Central memory CD8-positive, alpha-beta T cell (primary cell): Measurements from ENCODE around the gene FGFRL1.

ENCODE experiments used
- ATAC-seq: fragments of 150-1000 bp; cut with Tn5 transposase; replicated peaks from 2 replicates; pipeline ENCODE4 v1.10.0; 2022; ENCODE audit warnings: mild to moderate bottlenecking, moderate FRiP score, moderate number of reproducible peaks; ENCODE audit not compliant: poor library complexity, severe bottlenecking; ENCODE audit errors: extremely low read depth
- DNase-seq, 2 donors: peaks; one replicate each; pipeline ENCODE4 v3.0.0; 2021; ENCODE audit warnings: low spot score in 2 of 2
- H3K27ac Mint-ChIP-seq: one replicate; pipeline ENCODE4 v1.8.0; 2022; ENCODE audit warnings: low read depth, mild to moderate bottlenecking, moderate library complexity, mixed read lengths
- H3K27me3 Mint-ChIP-seq: one replicate; pipeline ENCODE4 v1.8.0; 2022; ENCODE audit warnings: mixed read lengths
- H3K36me3 Mint-ChIP-seq: one replicate; pipeline ENCODE4 v1.8.0; 2022; ENCODE audit warnings: mild to moderate bottlenecking, moderate library complexity, mixed read lengths; ENCODE audit not compliant: insufficient read depth
- H3K4me1 Mint-ChIP-seq: one replicate; pipeline ENCODE4 v1.8.0; 2022; ENCODE audit warnings: mixed read lengths
- H3K4me3 Mint-ChIP-seq: one replicate; pipeline ENCODE4 v1.8.0; 2022; ENCODE audit warnings: mild to moderate bottlenecking, moderate library complexity, mixed read lengths
- H3K9me3 Mint-ChIP-seq: one replicate; pipeline ENCODE4 v1.8.0; 2022; ENCODE audit warnings: mixed read lengths

Gene FGFRL1

DNA sequence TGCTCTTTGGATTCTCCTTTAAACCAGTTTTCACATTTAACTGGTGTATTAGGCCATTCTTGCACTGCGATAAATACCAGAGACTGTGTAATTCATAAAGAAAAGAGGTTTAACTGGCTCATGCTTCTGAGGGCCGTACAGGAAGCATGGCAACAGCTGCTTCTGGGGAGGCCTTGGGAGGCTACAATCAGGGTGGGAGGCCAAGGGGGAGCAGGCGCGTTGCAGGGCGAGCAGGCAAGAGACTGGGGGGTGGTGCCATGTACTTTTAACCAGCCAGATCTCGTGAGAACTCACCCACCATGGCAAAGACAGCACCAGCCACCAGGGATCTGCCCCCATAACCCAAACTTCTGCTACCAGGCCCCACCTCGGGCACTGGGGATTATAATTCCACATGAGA, 63.8 kb downstream of the FGFRL1 start:
- no peaks in the 10 kb centered on the region for H3K9me3 Mint-ChIP-seq
- DNase-seq (no peak), ATAC-seq (no peak)
- H3K4me3 Mint-ChIP-seq = no peak overlapping the region
- peaks cover 6% of the 10 kb centered on the region for H3K4me1 Mint-ChIP-seq
- H3K27me3 Mint-ChIP-seq = peaks cover 41% of the 10 kb centered on the region
- no peak overlapping the region for H3K27ac Mint-ChIP-seq
- no peaks in the 10 kb centered on the region for H3K36me3 Mint-ChIP-seq

DNA sequence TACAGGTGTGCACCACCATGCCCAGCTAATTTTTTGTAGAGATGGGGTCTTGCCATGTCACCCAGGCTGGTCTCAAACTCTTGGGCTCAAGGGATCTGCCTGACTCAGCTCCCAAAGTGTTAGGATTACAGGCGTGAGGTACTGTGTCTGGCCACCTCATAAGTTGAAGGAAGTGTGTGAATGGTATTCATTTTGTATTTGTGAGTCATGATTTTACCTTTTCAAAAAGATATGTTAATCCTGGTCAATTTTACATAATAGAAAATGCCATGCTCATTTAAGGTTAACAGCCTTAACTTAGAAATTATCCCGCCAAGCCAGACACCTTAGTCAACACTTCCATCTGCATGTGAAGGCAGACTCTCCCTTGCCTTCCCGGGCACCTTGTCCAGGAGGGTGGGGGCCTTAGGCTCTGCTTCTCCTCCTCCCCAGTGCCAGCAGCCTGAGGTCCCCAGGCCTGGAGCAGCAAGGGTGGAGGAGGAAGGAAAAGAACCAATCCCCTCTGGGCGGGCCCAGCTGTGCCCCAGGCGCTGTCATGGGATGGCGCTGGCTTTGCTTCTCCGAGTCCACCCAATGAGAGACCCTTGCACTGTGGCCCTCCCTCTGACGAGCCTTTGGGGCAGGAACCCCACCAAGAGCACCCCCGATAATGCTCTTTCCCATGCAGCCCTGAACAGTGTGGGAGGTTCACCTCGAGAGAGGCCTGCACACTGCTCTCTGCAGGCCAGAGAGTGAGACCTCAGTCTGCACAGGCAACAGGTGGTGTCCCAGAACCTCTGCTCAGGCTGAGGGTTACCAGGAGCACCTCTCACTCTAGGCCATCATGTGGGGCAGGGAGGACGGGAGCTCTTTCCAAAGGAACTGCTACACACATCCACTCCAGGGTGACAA, 64.6 kb downstream of the FGFRL1 start:
- H3K36me3 Mint-ChIP-seq = no peaks in the 10 kb centered on the region
- H3K4me3 Mint-ChIP-seq = no peak overlapping the region
- no peak for DNase-seq
- H3K4me1 Mint-ChIP-seq = peaks cover 6% of the 10 kb centered on the region
- H3K27ac Mint-ChIP-seq = no peak overlapping the region
- no peaks in the 10 kb centered on the region for H3K9me3 Mint-ChIP-seq
- no peak for ATAC-seq
- H3K27me3 Mint-ChIP-seq = peaks cover 44% of the 10 kb centered on the region
